ENCODE results near the gene CMC2. TPM values are rescaled to one million over a fixed set of nuclear protein-coding genes. Genes with fewer than 3 reads are reported as not detected.

The CMC2 gene
- total RNA-seq, 3 donors from 2014 or later = 27.5 to 38.5 (median 31.5) TPM

DNA sequence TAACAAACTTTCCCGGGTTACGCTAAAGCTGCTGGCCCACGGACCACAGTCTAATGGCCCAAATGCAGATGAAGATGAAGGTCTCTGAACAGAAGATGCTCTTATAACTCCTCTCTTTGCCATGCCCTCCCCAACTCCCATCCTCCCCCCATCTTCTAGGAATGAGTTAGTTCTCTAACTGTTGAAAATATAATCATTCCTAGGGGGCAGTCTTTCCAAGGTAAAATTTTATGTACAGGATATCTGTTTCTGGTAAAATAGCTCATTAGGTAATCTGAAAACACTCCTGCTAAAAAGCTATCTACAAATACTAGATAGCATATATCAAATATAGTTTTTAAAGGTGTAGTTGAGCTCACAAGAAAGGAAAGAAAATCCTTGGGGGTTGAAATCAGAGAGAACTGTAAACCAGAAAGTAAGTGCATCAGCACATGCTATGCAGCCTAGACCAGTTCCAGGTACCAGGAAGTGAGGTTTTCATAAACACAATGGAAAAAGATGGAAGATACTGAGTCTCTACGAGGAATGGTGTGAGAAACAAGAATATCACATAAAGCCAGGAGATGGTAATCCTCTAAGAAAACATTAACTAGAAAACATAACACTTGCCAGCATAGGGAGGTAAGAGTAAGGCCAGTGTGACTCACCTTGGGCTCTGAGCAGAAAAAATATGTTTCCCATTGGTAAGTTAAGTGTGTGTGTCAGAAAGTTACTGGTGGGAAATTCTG is 38.1 kb downstream of the CMC2 start:
- Histone ChIP-seq H3K9me3 (no peaks in the 10 kb centered on the region), H3K4me3 (no peak overlapping the region), H3K27me3 (no peaks in the 10 kb centered on the region), H3K4me1 (no peaks in the 10 kb centered on the region), H3K27ac (no peak overlapping the region), H3K36me3 (no peaks in the 10 kb centered on the region)
- TF ChIP-seq POLR2AphosphoS5 (IDR thresholded peaks at IDR 0.05) = no peak
- TF ChIP-seq, protein P1, sequence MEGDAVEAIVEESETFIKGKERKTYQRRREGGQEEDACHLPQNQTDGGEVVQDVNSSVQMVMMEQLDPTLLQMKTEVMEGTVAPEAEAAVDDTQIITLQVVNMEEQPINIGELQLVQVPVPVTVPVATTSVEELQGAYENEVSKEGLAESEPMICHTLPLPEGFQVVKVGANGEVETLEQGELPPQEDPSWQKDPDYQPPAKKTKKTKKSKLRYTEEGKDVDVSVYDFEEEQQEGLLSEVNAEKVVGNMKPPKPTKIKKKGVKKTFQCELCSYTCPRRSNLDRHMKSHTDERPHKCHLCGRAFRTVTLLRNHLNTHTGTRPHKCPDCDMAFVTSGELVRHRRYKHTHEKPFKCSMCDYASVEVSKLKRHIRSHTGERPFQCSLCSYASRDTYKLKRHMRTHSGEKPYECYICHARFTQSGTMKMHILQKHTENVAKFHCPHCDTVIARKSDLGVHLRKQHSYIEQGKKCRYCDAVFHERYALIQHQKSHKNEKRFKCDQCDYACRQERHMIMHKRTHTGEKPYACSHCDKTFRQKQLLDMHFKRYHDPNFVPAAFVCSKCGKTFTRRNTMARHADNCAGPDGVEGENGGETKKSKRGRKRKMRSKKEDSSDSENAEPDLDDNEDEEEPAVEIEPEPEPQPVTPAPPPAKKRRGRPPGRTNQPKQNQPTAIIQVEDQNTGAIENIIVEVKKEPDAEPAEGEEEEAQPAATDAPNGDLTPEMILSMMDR (IDR thresholded peaks at IDR 0.05) = no peak
- no peak for TF ChIP-seq POLR2A (IDR thresholded peaks at IDR 0.05)
- DNase-seq (ENCODE audit: low spot score in 2 of 2) = no peak
- intact Hi-C loops (cut with DNase I; ENCODE audit: low total_unique reads) = no loop called here

DNA sequence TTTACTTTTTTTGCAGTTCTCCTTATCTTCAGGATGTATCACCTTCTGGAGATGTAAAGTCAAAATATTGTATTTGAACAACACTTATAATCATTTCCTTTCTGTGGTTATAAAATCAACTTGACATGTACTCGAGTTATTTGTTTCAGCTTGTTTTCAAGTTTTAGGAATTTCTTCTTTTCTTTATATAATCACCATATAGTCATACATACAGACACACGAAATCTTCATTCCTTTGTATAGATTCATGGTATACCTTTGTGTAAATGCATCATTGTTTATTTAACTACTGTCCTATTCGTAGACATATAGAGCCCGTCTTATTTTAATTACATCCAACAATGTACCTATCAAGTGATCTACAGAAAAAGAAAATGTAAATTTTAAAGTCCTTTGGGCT is 40.1 kb downstream of the CMC2 start:
- Histone ChIP-seq H3K36me3 (no peaks in the 10 kb centered on the region), H3K9me3 (no peaks in the 10 kb centered on the region), H3K27ac (no peak overlapping the region), H3K4me1 (no peaks in the 10 kb centered on the region), H3K4me3 (no peak overlapping the region), H3K27me3 (no peaks in the 10 kb centered on the region)
- TF ChIP-seq, protein P1 (IDR thresholded peaks at IDR 0.05) = no peak
- TF ChIP-seq POLR2A (IDR thresholded peaks at IDR 0.05) = no peak
- no peak for TF ChIP-seq POLR2AphosphoS5 (IDR thresholded peaks at IDR 0.05)
- DNase-seq (ENCODE audit: low spot score in 2 of 2) = no peak
- intact Hi-C loops (cut with DNase I; ENCODE audit: low total_unique reads) = no loop called here

DNA sequence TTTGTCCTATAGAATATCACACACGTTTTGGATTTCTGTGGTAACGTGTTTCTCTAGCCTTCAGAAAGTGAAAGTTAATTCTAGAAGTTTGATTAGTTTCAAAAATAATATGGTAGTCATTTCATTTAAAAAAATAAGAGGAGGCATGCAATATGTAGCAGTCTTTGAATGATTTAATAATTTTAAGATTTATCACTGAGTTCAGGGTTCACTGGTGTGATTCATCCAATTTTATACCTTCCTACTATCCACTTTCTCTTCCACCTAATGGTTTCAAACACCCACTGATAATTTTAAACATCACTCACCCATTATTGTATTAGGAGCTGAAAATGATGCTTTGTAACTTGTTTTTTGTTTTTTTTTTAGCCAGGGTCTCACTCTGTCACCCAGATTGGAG is 42.3 kb downstream of the CMC2 start:
- TF ChIP-seq, protein P1 (IDR thresholded peaks at IDR 0.05) = no peak
- TF ChIP-seq POLR2A (IDR thresholded peaks at IDR 0.05) (no peak), POLR2AphosphoS5 (IDR thresholded peaks at IDR 0.05) (no peak)
- H3K27ac ChIP-seq = no peak overlapping the region
- no peak overlapping the region for H3K4me3 ChIP-seq
- intact Hi-C loops (cut with DNase I; ENCODE audit: low total_unique reads) = no loop called here
- H3K9me3 ChIP-seq = peaks cover 0 to 19% of the 10 kb centered on the region in 2 donors
- no peaks in the 10 kb centered on the region for H3K27me3 ChIP-seq
- DNase-seq (ENCODE audit: low spot score in 2 of 2) = no peak
- H3K36me3 ChIP-seq = no peaks in the 10 kb centered on the region
- H3K4me1 ChIP-seq = no peaks in the 10 kb centered on the region

DNA sequence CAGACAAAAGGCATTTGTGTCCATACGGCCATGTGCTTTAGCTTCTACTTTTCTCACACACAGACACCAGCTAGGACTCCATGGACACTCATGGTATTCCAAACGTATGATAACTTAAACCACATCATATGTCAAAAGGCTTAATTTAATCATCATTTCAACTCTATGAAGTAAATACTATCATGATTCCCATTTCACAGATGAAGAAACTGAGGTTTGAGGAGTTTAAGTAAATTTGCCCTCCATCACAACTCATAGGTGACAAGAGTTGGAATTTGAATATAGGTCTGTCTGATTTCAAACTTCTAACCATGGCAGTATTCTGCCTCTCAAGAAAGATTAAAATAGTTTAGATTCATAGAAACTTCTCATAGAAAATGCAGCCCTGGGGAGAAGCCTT is 43.8 kb downstream of the CMC2 start:
- H3K4me1 ChIP-seq = no peaks in the 10 kb centered on the region
- TF ChIP-seq POLR2AphosphoS5 (IDR thresholded peaks at IDR 0.05) (no peak), POLR2A (IDR thresholded peaks at IDR 0.05) (no peak)
- TF ChIP-seq, protein P1 (IDR thresholded peaks at IDR 0.05) = no peak
- intact Hi-C loops (cut with DNase I; ENCODE audit: low total_unique reads) = no loop called here
- peaks cover 12 to 34% of the 10 kb centered on the region in 2 donors for H3K9me3 ChIP-seq
- no peak for DNase-seq (ENCODE audit: low spot score in 2 of 2)
- no peak overlapping the region for H3K27ac ChIP-seq
- H3K27me3 ChIP-seq = no peaks in the 10 kb centered on the region
- H3K36me3 ChIP-seq = no peaks in the 10 kb centered on the region
- no peak overlapping the region for H3K4me3 ChIP-seq

DNA sequence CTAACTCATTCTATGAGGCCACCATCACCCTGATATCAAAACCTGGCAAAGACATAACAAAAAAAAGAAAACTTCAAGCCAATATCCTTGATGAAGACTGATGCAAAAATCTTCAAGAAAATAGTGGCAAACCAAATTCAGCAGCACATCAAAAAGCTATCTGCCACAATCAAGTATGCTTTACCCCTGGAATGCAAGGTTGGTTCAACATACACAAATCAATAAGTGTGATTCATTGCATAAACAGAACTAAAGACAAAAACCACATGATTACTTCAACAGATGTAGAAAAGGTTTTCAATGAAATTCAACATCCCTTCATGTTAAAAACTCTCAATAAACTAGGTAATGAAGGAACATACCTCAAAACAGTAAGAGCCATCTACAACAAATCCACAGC is 48.4 kb downstream of the CMC2 start:
- no peak for DNase-seq (ENCODE audit: low spot score in 2 of 2)
- TF ChIP-seq, protein P1 (IDR thresholded peaks at IDR 0.05) = no peak
- TF ChIP-seq POLR2AphosphoS5 (IDR thresholded peaks at IDR 0.05) = no peak
- TF ChIP-seq POLR2A (IDR thresholded peaks at IDR 0.05) = no peak
- intact Hi-C loops (cut with DNase I; ENCODE audit: low total_unique reads) = no loop called here
- Histone ChIP-seq H3K4me3 (no peak overlapping the region), H3K9me3 (peaks cover 17 to 46% of the 10 kb centered on the region in 2 donors), H3K27me3 (no peaks in the 10 kb centered on the region), H3K27ac (no peak overlapping the region), H3K36me3 (no peaks in the 10 kb centered on the region), H3K4me1 (no peaks in the 10 kb centered on the region)

All from breast epithelium (tissue), 4 donors.